Measurements from ENCODE around the gene DNAJC5G.

- TF ChIP-seq, protein P1, sequence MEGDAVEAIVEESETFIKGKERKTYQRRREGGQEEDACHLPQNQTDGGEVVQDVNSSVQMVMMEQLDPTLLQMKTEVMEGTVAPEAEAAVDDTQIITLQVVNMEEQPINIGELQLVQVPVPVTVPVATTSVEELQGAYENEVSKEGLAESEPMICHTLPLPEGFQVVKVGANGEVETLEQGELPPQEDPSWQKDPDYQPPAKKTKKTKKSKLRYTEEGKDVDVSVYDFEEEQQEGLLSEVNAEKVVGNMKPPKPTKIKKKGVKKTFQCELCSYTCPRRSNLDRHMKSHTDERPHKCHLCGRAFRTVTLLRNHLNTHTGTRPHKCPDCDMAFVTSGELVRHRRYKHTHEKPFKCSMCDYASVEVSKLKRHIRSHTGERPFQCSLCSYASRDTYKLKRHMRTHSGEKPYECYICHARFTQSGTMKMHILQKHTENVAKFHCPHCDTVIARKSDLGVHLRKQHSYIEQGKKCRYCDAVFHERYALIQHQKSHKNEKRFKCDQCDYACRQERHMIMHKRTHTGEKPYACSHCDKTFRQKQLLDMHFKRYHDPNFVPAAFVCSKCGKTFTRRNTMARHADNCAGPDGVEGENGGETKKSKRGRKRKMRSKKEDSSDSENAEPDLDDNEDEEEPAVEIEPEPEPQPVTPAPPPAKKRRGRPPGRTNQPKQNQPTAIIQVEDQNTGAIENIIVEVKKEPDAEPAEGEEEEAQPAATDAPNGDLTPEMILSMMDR (IDR thresholded peaks at IDR 0.05) = no peak
- no peak for TF ChIP-seq POLR2A (IDR thresholded peaks at IDR 0.05; ENCODE audit: low read depth)
- no peak for TF ChIP-seq EP300 (IDR thresholded peaks at IDR 0.05)
Measured at GRCh38 chr2:27294928-27295327, 19.7 kb downstream of the DNAJC5G start.
